Measurements from ENCODE around the gene ANGPTL2.

DNA sequence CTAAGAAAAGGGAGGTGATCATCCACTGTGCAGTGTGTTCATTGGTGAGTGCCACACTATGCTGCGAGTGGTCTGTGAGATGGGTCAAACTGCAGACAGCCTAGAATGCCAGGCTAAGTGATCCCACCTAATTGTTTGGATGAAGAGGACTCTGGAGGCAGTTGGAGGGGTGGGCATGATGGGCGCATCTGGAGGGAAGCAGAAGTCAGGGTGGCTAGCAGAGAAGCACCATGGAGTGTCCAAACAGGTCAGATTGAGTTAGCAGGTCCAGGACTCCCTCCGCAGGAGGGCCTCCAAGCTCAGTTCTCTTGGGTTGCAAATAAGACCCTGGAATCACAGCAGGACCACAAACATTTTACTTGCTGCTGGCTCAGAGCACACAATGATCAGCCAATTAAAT is 19.9 kb upstream of the ANGPTL2 start:
- TF ChIP-seq, protein P1, sequence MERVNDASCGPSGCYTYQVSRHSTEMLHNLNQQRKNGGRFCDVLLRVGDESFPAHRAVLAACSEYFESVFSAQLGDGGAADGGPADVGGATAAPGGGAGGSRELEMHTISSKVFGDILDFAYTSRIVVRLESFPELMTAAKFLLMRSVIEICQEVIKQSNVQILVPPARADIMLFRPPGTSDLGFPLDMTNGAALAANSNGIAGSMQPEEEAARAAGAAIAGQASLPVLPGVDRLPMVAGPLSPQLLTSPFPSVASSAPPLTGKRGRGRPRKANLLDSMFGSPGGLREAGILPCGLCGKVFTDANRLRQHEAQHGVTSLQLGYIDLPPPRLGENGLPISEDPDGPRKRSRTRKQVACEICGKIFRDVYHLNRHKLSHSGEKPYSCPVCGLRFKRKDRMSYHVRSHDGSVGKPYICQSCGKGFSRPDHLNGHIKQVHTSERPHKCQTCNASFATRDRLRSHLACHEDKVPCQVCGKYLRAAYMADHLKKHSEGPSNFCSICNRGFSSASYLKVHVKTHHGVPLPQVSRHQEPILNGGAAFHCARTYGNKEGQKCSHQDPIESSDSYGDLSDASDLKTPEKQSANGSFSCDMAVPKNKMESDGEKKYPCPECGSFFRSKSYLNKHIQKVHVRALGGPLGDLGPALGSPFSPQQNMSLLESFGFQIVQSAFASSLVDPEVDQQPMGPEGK (CRISPR knock-in tag; IDR thresholded peaks at IDR 0.05; ENCODE audit: borderline replicate concordance): no peak
- TF ChIP-seq TOX (CRISPR knock-in tag; IDR thresholded peaks at IDR 0.05; ENCODE audit: borderline replicate concordance): no peak
- TF ChIP-seq, protein P2, sequence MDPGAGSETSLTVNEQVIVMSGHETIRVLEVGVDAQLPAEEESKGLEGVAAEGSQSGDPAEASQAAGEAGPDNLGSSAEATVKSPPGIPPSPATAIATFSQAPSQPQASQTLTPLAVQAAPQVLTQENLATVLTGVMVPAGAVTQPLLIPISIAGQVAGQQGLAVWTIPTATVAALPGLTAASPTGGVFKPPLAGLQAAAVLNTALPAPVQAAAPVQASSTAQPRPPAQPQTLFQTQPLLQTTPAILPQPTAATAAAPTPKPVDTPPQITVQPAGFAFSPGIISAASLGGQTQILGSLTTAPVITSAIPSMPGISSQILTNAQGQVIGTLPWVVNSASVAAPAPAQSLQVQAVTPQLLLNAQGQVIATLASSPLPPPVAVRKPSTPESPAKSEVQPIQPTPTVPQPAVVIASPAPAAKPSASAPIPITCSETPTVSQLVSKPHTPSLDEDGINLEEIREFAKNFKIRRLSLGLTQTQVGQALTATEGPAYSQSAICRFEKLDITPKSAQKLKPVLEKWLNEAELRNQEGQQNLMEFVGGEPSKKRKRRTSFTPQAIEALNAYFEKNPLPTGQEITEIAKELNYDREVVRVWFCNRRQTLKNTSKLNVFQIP (CRISPR knock-in tag; IDR thresholded peaks at IDR 0.05; ENCODE audit: borderline replicate concordance, low read depth): no peak
- TF ChIP-seq OSR1 (CRISPR knock-in tag; IDR thresholded peaks at IDR 0.05): no peak
- no peak for TF ChIP-seq ZFP3 (CRISPR knock-in tag; IDR thresholded peaks at IDR 0.05)
- no peak for TF ChIP-seq ZFP30 (CRISPR knock-in tag; IDR thresholded peaks at IDR 0.05)
- no peak for TF ChIP-seq ARNTL (CRISPR knock-in tag; IDR thresholded peaks at IDR 0.05; ENCODE audit: borderline replicate concordance, low read depth)
